ENCODE measurements around the gene HPCAL1. TPM values are rescaled to one million over a fixed set of nuclear protein-coding genes. Genes with fewer than 3 reads are reported as not detected.

HPCAL1 gene
- total and polyA plus RNA-seq, 10 of the 15 experiments (the other 5 are each of a cell fraction or from before 2014, with no cell fraction given): 0.40 to 12.8 (median 7.9) TPM

- RAD21 ChIA-PET (ENCODE audit: unreplicated experiment): no interaction called here
- POLR2A ChIA-PET: interaction anchor here (0.6 to 1.0 kb wide), 3 partner anchors 11 to 303 kb away, joined by 3 to 6 read pairs (median 5); no protein-coding TSS in a partner anchor
- Histone ChIP-seq H3K9me3 (replicated peaks; ENCODE audit: control insufficient read depth, insufficient read depth, low read length) (no peaks in the 10 kb centered on the region), H3K36me3 (ENCODE audit: control insufficient read depth in 2 of 2, insufficient read depth in 2 of 2, low read length in 1 of 2) (no peaks in the 10 kb centered on the region), H4K20me1 (ENCODE audit: control insufficient read depth, insufficient read depth) (no peaks in the 10 kb centered on the region; the same call in 1 of the 2 replicates), H3K27ac (ENCODE audit: control insufficient read depth, insufficient read depth) (no peak overlapping the region), H2AFZ (ENCODE audit: control insufficient read depth, low read depth, low read length) (no peak overlapping the region), H3K4me2 (ENCODE audit: control insufficient read depth, insufficient read depth) (no peak overlapping the region), H3K27me3 (replicated peaks in 1 of 2; ENCODE audit: control insufficient read depth in 2 of 2, insufficient read depth in 2 of 2, low read length in 1 of 2) (no peaks in the 10 kb centered on the region), H3K79me2 (ENCODE audit: control insufficient read depth, insufficient read depth, low read length) (no peaks in the 10 kb centered on the region), H3K4me3 (no peak overlapping the region), H3K9ac (ENCODE audit: control insufficient read depth, insufficient read depth, low read length) (no peak overlapping the region), H3K4me1 (ENCODE audit: control insufficient read depth, insufficient read depth, low read length) (no peaks in the 10 kb centered on the region)
- in situ Hi-C loops (cut with MboI): no loop called here
- DNase-seq (ENCODE audit: low read depth, low spot score) (no peak), ATAC-seq (no peak), FAIRE-seq (no peak)
- whole genome bisulfite sequencing (ENCODE audit: insufficient coverage, insufficient replicate concordance, low lambda C conversion rate, missing lambda C conversion rate): 54% methylated on average over 9 of the region's 9 CpGs
- no TSS peak for BruUV-seq (replicated peaks)
- intact Hi-C loops (cut with micrococcal nuclease; ENCODE audit: unreplicated experiment): no loop called here
- CTCF ChIA-PET: interaction anchor here (0.5 to 1.5 kb wide), 5 partner anchors 10 to 321 kb away, joined by 3 read pairs; no protein-coding TSS in a partner anchor
- SMC1A ChIA-PET (ENCODE audit: uncharacterized antibody, unreplicated experiment): interaction anchor here (1.4 to 3.1 kb wide), 2 partner anchors 15 kb away, joined by 6 to 12 read pairs; no protein-coding TSS in a partner anchor
- TF ChIP-seq FOS (IDR thresholded peaks at IDR 0.05; ENCODE audit: borderline replicate concordance, extremely low read depth, insufficient read length): no peak
- no peak for TF ChIP-seq ZNF217 (IDR thresholded peaks at IDR 0.05)
- TF ChIP-seq NFYA (IDR thresholded peaks at IDR 0.05; ENCODE audit: borderline replicate concordance, low read depth, low read length): no peak
- no peak for TF ChIP-seq YY1 (IDR thresholded peaks at IDR 0.05; ENCODE audit: low read depth, low read length)
- TF ChIP-seq E4F1 (IDR thresholded peaks at IDR 0.05; ENCODE audit: borderline replicate concordance, partially characterized antibody): no peak
- TF ChIP-seq YBX1 (IDR thresholded peaks at IDR 0.05): no peak
- TF ChIP-seq, protein P1, sequence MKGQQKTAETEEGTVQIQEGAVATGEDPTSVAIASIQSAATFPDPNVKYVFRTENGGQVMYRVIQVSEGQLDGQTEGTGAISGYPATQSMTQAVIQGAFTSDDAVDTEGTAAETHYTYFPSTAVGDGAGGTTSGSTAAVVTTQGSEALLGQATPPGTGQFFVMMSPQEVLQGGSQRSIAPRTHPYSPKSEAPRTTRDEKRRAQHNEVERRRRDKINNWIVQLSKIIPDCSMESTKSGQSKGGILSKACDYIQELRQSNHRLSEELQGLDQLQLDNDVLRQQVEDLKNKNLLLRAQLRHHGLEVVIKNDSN (IDR thresholded peaks at IDR 0.05; ENCODE audit: borderline replicate concordance, extremely low read length, insufficient read depth, low read depth, low read length): no peak
- TF ChIP-seq ZNF384 (IDR thresholded peaks at IDR 0.05; ENCODE audit: borderline replicate concordance, low read depth, low read length): no peak
- TF ChIP-seq HCFC1 (IDR thresholded peaks at IDR 0.05; ENCODE audit: low read length): no peak
- TF ChIP-seq POLR2AphosphoS5 (IDR thresholded peaks at IDR 0.05; ENCODE audit: low read length): no peak
- TF ChIP-seq IRF5 (IDR thresholded peaks at IDR 0.05; ENCODE audit: borderline replicate concordance): no peak
- TF ChIP-seq SPI1 (IDR thresholded peaks at IDR 0.05; ENCODE audit: borderline replicate concordance, insufficient read depth, low read depth, low read length): no peak
- TF ChIP-seq NR2F1 (conservative IDR thresholded peaks at IDR 0.05): no peak
- TF ChIP-seq NR2C1 (IDR thresholded peaks at IDR 0.05): no peak
- no peak for TF ChIP-seq RB1 (IDR thresholded peaks at IDR 0.05; ENCODE audit: borderline replicate concordance)
- no peak for TF ChIP-seq IKZF2 (IDR thresholded peaks at IDR 0.05)
- no peak for TF ChIP-seq BCL3 (IDR thresholded peaks at IDR 0.05; ENCODE audit: borderline replicate concordance, insufficient read depth, low read depth, low read length, poor library complexity, severe bottlenecking)
- TF ChIP-seq DPF2 (IDR thresholded peaks at IDR 0.05): no peak
- no peak for TF ChIP-seq CBX3 (IDR thresholded peaks at IDR 0.05; ENCODE audit: borderline replicate concordance, low read depth)
These were observed 90.4 kb downstream of the HPCAL1 start for GRCh38 chr2:10392951-10393639.
